Astrocyte of the hippocampus (primary cell): ENCODE measurements around the gene CD46.

ENCODE experiments used
- DNase-seq: peaks from one replicate; pipeline ENCODE4 v3.0.0; 2011; ENCODE audit warnings: low read depth, low spot score

The CD46 gene

GRCh38 chr1:207828046-207828445, 76.2 kb downstream of the CD46 start:
- DNase-seq: no peak

GRCh38 chr1:207828485-207829158, 76.8 kb downstream of the CD46 start:
- DNase-seq: peak; percentile 87

GRCh38 chr1:207829576-207829975, 77.7 kb downstream of the CD46 start:
- DNase-seq: no peak

- no peak for DNase-seq
Measured at GRCh38 chr1:207830788-207831187, 78.9 kb downstream of the CD46 start.

GRCh38 chr1:207831517-207832327, 79.9 kb downstream of the CD46 start:
- DNase-seq: no peak

GRCh38 chr1:207832796-207833195, 80.9 kb downstream of the CD46 start:
- no peak for DNase-seq

GRCh38 chr1:207833381-207833780, 81.5 kb downstream of the CD46 start:
- no peak for DNase-seq

- DNase-seq: no peak
Measured at GRCh38 chr1:207833956-207834660, 82.3 kb downstream of the CD46 start.

GRCh38 chr1:207835958-207836357, 84.1 kb downstream of the CD46 start:
- DNase-seq: no peak

GRCh38 chr1:207836591-207837347, 84.9 kb downstream of the CD46 start:
- DNase-seq: no peak

- no peak for DNase-seq
Measured at GRCh38 chr1:207837673-207838072, 85.8 kb downstream of the CD46 start.

- no peak for DNase-seq
Measured at GRCh38 chr1:207838156-207839082, 86.6 kb downstream of the CD46 start.

- DNase-seq: no peak
Measured at GRCh38 chr1:207839083-207839413, 87.2 kb downstream of the CD46 start.

- no peak for DNase-seq
Measured at GRCh38 chr1:207840380-207840779, 88.5 kb downstream of the CD46 start.

GRCh38 chr1:207841293-207841692, 89.4 kb downstream of the CD46 start:
- DNase-seq: no peak

- no peak for DNase-seq
Measured at GRCh38 chr1:207841901-207842300, 90.0 kb downstream of the CD46 start.

GRCh38 chr1:207842506-207842905, 90.7 kb downstream of the CD46 start:
- no peak for DNase-seq

GRCh38 chr1:207844371-207844770, 92.5 kb downstream of the CD46 start:
- no peak for DNase-seq
